ENCODE results near the gene SPATC1L.

SPATC1L gene

GRCh38 chr21:46126309-46127238 lies 57.7 kb downstream of the SPATC1L start:
- no peak for DNase-seq (ENCODE audit: low read depth, low spot score)
- Histone ChIP-seq H3K9ac (ENCODE audit: insufficient read length, low read depth) (no peak overlapping the region), H3K9me3 (ENCODE audit: insufficient read depth, low read length) (no peaks in the 10 kb centered on the region), H3K36me3 (ENCODE audit: insufficient read depth, insufficient read length, low read length) (peaks cover 94% of the 10 kb centered on the region), H3K4me1 (ENCODE audit: insufficient read depth, insufficient read length) (peaks cover 22% of the 10 kb centered on the region), H3K27me3 (ENCODE audit: insufficient read depth, insufficient read length) (no peaks in the 10 kb centered on the region), H3K4me3 (ENCODE audit: insufficient read length, low read depth) (no peak overlapping the region)
- TF ChIP-seq SUZ12 (IDR thresholded peaks at IDR 0.05; ENCODE audit: extremely low read depth, insufficient read depth, insufficient read length), result no peak
- no peak for TF ChIP-seq YY1 (IDR thresholded peaks at IDR 0.05; ENCODE audit: insufficient read depth, insufficient read length)
- TF ChIP-seq ZNF274 (IDR thresholded peaks at IDR 0.05; ENCODE audit: low read depth, low read length), result no peak

GRCh38 chr21:46125846-46126301 lies 58.4 kb downstream of the SPATC1L start:
- Histone ChIP-seq H3K9me3 (ENCODE audit: insufficient read depth, low read length) (no peaks in the 10 kb centered on the region), H3K4me3 (ENCODE audit: insufficient read length, low read depth) (no peak overlapping the region), H3K9ac (ENCODE audit: insufficient read length, low read depth) (no peak overlapping the region), H3K4me1 (ENCODE audit: insufficient read depth, insufficient read length) (peaks cover 22% of the 10 kb centered on the region), H3K27me3 (ENCODE audit: insufficient read depth, insufficient read length) (no peaks in the 10 kb centered on the region), H3K36me3 (ENCODE audit: insufficient read depth, insufficient read length, low read length) (peaks cover 97% of the 10 kb centered on the region)
- no peak for DNase-seq (ENCODE audit: low read depth, low spot score)
- TF ChIP-seq SUZ12 (IDR thresholded peaks at IDR 0.05; ENCODE audit: extremely low read depth, insufficient read depth, insufficient read length) (no peak), ZNF274 (IDR thresholded peaks at IDR 0.05; ENCODE audit: low read depth, low read length) (no peak)

- H3K4me3 ChIP-seq (ENCODE audit: insufficient read length, low read depth), result no peak overlapping the region
- H3K36me3 ChIP-seq (ENCODE audit: insufficient read depth, insufficient read length, low read length), result peaks cover 97% of the 10 kb centered on the region
- no peak overlapping the region for H3K9ac ChIP-seq (ENCODE audit: insufficient read length, low read depth)
- no peak for DNase-seq (ENCODE audit: low read depth, low spot score)
- no peaks in the 10 kb centered on the region for H3K9me3 ChIP-seq (ENCODE audit: insufficient read depth, low read length)
- TF ChIP-seq SUZ12 (IDR thresholded peaks at IDR 0.05; ENCODE audit: extremely low read depth, insufficient read depth, insufficient read length), result no peak
- TF ChIP-seq ZNF274 (IDR thresholded peaks at IDR 0.05; ENCODE audit: low read depth, low read length), result no peak
- TF ChIP-seq YY1 (IDR thresholded peaks at IDR 0.05; ENCODE audit: insufficient read depth, insufficient read length), result no peak
- H3K4me1 ChIP-seq (ENCODE audit: insufficient read depth, insufficient read length), result peaks cover 22% of the 10 kb centered on the region
- no peaks in the 10 kb centered on the region for H3K27me3 ChIP-seq (ENCODE audit: insufficient read depth, insufficient read length)
Measured at GRCh38 chr21:46124926-46125845, 59.1 kb downstream of the SPATC1L start.

GRCh38 chr21:46124083-46124925 lies 60.0 kb downstream of the SPATC1L start:
- Histone ChIP-seq H3K4me3 (ENCODE audit: insufficient read length, low read depth) (no peak overlapping the region), H3K9me3 (ENCODE audit: insufficient read depth, low read length) (no peaks in the 10 kb centered on the region), H3K9ac (ENCODE audit: insufficient read length, low read depth) (no peak overlapping the region), H3K27me3 (ENCODE audit: insufficient read depth, insufficient read length) (no peaks in the 10 kb centered on the region), H3K36me3 (ENCODE audit: insufficient read depth, insufficient read length, low read length) (peaks cover 97% of the 10 kb centered on the region), H3K4me1 (ENCODE audit: insufficient read depth, insufficient read length) (peaks cover 22% of the 10 kb centered on the region)
- TF ChIP-seq YY1 (IDR thresholded peaks at IDR 0.05; ENCODE audit: insufficient read depth, insufficient read length) (no peak), ZNF274 (IDR thresholded peaks at IDR 0.05; ENCODE audit: low read depth, low read length) (no peak), SUZ12 (IDR thresholded peaks at IDR 0.05; ENCODE audit: extremely low read depth, insufficient read depth, insufficient read length) (no peak)
- no peak for DNase-seq (ENCODE audit: low read depth, low spot score)

GRCh38 chr21:46122758-46123683 lies 61.2 kb downstream of the SPATC1L start:
- TF ChIP-seq ZNF274 (IDR thresholded peaks at IDR 0.05; ENCODE audit: low read depth, low read length), result no peak
- TF ChIP-seq YY1 (IDR thresholded peaks at IDR 0.05; ENCODE audit: insufficient read depth, insufficient read length), result no peak
- TF ChIP-seq SUZ12 (IDR thresholded peaks at IDR 0.05; ENCODE audit: extremely low read depth, insufficient read depth, insufficient read length), result no peak
- Histone ChIP-seq H3K4me3 (ENCODE audit: insufficient read length, low read depth) (no peak overlapping the region), H3K27me3 (ENCODE audit: insufficient read depth, insufficient read length) (no peaks in the 10 kb centered on the region), H3K9me3 (ENCODE audit: insufficient read depth, low read length) (no peaks in the 10 kb centered on the region), H3K9ac (ENCODE audit: insufficient read length, low read depth) (no peak overlapping the region), H3K4me1 (ENCODE audit: insufficient read depth, insufficient read length) (peaks cover 11% of the 10 kb centered on the region), H3K36me3 (ENCODE audit: insufficient read depth, insufficient read length, low read length) (peaks cover 97% of the 10 kb centered on the region)
- no peak for DNase-seq (ENCODE audit: low read depth, low spot score)

- Histone ChIP-seq H3K4me3 (ENCODE audit: insufficient read length, low read depth) (no peak overlapping the region), H3K9ac (ENCODE audit: insufficient read length, low read depth) (no peak overlapping the region), H3K4me1 (ENCODE audit: insufficient read depth, insufficient read length) (peaks cover 7% of the 10 kb centered on the region), H3K9me3 (ENCODE audit: insufficient read depth, low read length) (no peaks in the 10 kb centered on the region), H3K36me3 (ENCODE audit: insufficient read depth, insufficient read length, low read length) (peaks cover 97% of the 10 kb centered on the region), H3K27me3 (ENCODE audit: insufficient read depth, insufficient read length) (no peaks in the 10 kb centered on the region)
- TF ChIP-seq YY1 (IDR thresholded peaks at IDR 0.05; ENCODE audit: insufficient read depth, insufficient read length) (no peak), ZNF274 (IDR thresholded peaks at IDR 0.05; ENCODE audit: low read depth, low read length) (no peak), SUZ12 (IDR thresholded peaks at IDR 0.05; ENCODE audit: extremely low read depth, insufficient read depth, insufficient read length) (no peak)
- no peak for DNase-seq (ENCODE audit: low read depth, low spot score)
Measured at GRCh38 chr21:46122237-46122671, 62.0 kb downstream of the SPATC1L start.
